Keratinocyte (primary cell): Measurements from ENCODE around the gene TRAF2. TPM values are rescaled to one million over a fixed set of nuclear protein-coding genes. Genes with fewer than 3 reads are reported as not detected.

Experiments
- DNase-seq: peaks from one replicate; pipeline ENCODE4 v3.0.0-alpha.2; 2011; ENCODE audit warnings: low read depth, missing footprints, low spot score
- FAIRE-seq: peaks from 2 replicates; lab custom pipeline; 2011; peaks lifted over from hg19 to GRCh38; lab: Jason Lieb, UNC
- H2AFZ ChIP-seq: 2 replicates; pipeline ENCODE4 v1.6.0; 2012; ENCODE audit warnings: low read length, control low read depth, inconsistent platforms; ENCODE audit not compliant: control insufficient read depth
- H3K27ac ChIP-seq: 2 replicates; pipeline ENCODE4 v1.5.1; 2011; ENCODE audit warnings: low read length; ENCODE audit not compliant: control insufficient read depth, insufficient read depth
- H3K27me3 ChIP-seq: 3 replicates; pipeline ENCODE4 v1.6.0; 2011; ENCODE audit warnings: low read length; ENCODE audit not compliant: control insufficient read depth, insufficient read depth; ENCODE audit errors: extremely low read depth
- H3K36me3 ChIP-seq, 2 experiments: 2 replicates in 1 of 2; 3 replicates in 1 of 2; pipeline ENCODE4 v1.5.1; 2011; ENCODE audit warnings: low read length in 2 of 2, mild to moderate bottlenecking in 1 of 2; ENCODE audit not compliant: control insufficient read depth in 2 of 2, insufficient read depth in 2 of 2; ENCODE audit errors: extremely low read depth in 1 of 2
- H3K4me1 ChIP-seq: 3 replicates; pipeline ENCODE4 v1.5.1; 2011; ENCODE audit warnings: low read length; ENCODE audit not compliant: control insufficient read depth, insufficient read depth; ENCODE audit errors: extremely low read depth
- H3K4me2 ChIP-seq: 3 replicates; pipeline ENCODE4 v1.6.0; 2011; ENCODE audit warnings: low read depth, low read length; ENCODE audit not compliant: control insufficient read depth, insufficient read depth; ENCODE audit errors: extremely low read depth
- H3K4me3 ChIP-seq, 3 experiments: fragments of 200-600 bp in 1 of 3; sonication (generic) in 1 of 3; 2 replicates in 2 of 3; 3 replicates in 1 of 3; pipeline ENCODE4 v1.5.1; 2011 to 2016; ENCODE audit warnings: low read length in 3 of 3, mild to moderate bottlenecking in 3 of 3, control low read depth in 2 of 3, inconsistent platforms in 1 of 3, low read depth in 1 of 3, mixed read lengths in 1 of 3, mixed run types in 1 of 3, moderate library complexity in 1 of 3; ENCODE audit not compliant: control insufficient read depth in 2 of 3, insufficient read depth in 2 of 3; ENCODE audit errors: extremely low read depth in 1 of 3
- H3K79me2 ChIP-seq: 2 replicates; pipeline ENCODE4 v1.6.0; 2012; ENCODE audit warnings: low read length; ENCODE audit not compliant: control insufficient read depth, insufficient read depth
- H3K9ac ChIP-seq: 3 replicates; pipeline ENCODE4 v1.6.0; 2011; ENCODE audit warnings: low read length; ENCODE audit not compliant: control insufficient read depth, insufficient read depth; ENCODE audit errors: extremely low read depth
- H3K9me1 ChIP-seq: 3 replicates; pipeline ENCODE4 v1.6.0; 2011; ENCODE audit warnings: low read length; ENCODE audit not compliant: control insufficient read depth, insufficient read depth; ENCODE audit errors: extremely low read depth
- H3K9me3 ChIP-seq: 2 replicates; pipeline ENCODE4 v1.5.1; 2012; ENCODE audit warnings: low read depth, low read length; ENCODE audit not compliant: control insufficient read depth
- H4K20me1 ChIP-seq: 3 replicates; pipeline ENCODE4 v1.6.0; 2011; ENCODE audit warnings: low read length; ENCODE audit not compliant: control insufficient read depth, insufficient read depth; ENCODE audit errors: extremely low read depth
- EZH2 ChIP-seq: IDR thresholded peaks from one replicate; pipeline ENCODE4 v1.6.1; 2012; ENCODE audit warnings: inconsistent platforms, mild to moderate bottlenecking, low read length, moderate library complexity
- dilution Hi-C: fragments of 300-500 bp; cut with MboI; formaldehyde crosslinking; loops from one replicate; pipeline ENCODE4 v1.7.0; 2020; ENCODE audit warnings: low sequenced_read_pairs; ENCODE audit not compliant: extremely low pct_ligation_motif_present
- polyA plus RNA-seq, 5 experiments: library from polyadenylated mRNA; depleted of rRNA in 3 of 5; stranded (reverse) in 3 of 5; stranded (forward) in 1 of 5; unstranded in 1 of 5; fragments of >200 nt; gene quantifications; 1 replicate in 1 of 5; 2 replicates in 3 of 5; 3 replicates in 1 of 5; pipeline versions ENCODE4 v1.2.1 to v1.2.3, GENCODE V29; 2011 to 2012; ENCODE audit warnings: missing spikeins in 2 of 5, low read depth in 1 of 5, low replicate concordance in 1 of 5
- TF ChIP-seq, protein P1 (sequence below), 3 experiments: IDR thresholded peaks in 1 of 3; conservative IDR thresholded peaks in 1 of 3; optimal IDR thresholded peaks in 1 of 3; 2 replicates in 2 of 3; 3 replicates in 1 of 3; pipeline versions ENCODE3 to v1.5.1; 2011; ENCODE audit warnings: low read length in 3 of 3, mild to moderate bottlenecking in 3 of 3, moderate library complexity in 2 of 3, control low read depth in 1 of 3, inconsistent platforms in 1 of 3; ENCODE audit not compliant: insufficient read depth in 2 of 3; ENCODE audit errors: extremely low read depth in 1 of 3

TRAF2 gene
- polyA plus RNA-seq, 1 donor (not counting 4 experiments of a cell fraction or from before 2014, with no cell fraction given), result 9.9 TPM

DNA sequence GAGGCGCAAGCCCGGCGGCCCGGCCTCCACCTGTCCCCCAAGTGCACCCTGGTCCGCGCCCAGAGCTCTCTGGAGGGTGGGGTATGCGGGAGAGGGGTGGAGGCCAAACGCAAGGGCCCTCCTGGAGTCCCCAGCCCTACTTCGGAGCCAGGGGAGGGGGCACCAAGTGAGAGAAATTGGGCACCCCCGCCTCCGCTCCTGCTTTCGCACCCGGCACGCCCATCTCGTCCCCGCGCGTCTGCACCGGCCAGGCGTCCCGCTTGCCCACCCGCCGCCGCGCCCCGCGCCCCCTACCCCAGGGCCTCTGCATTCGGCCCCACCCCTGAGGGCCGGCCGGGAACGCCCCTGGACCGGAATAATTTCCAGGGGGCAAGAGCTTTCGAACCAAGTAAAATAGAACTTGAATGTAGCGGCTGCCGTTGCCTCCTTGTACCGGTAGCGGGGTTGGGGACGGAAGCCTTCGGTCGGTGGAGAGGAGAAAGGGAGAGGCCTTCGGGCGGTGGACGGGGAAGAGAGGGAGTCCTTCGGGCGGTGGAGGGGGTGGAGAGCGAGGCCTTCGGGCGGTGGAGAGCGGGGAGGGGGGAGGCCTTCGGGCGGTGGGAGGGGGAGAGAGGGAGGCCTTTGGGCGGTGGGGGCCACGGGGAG lies 37.8 kb upstream of the TRAF2 start:
- peaks cover 43% of the 10 kb centered on the region for H3K27me3 ChIP-seq
- FAIRE-seq (no peak), DNase-seq (no peak)
- H3K36me3 ChIP-seq, result peaks cover 3 to 17% of the 10 kb centered on the region in 2 experiments
- H3K4me1 ChIP-seq, result peaks cover 9% of the 10 kb centered on the region
- peak overlapping the region; percentile 46 for H2AFZ ChIP-seq
- H3K9ac ChIP-seq, result peak overlapping the region; percentile 88
- H3K4me3 ChIP-seq, result peak overlapping the region; percentile 74 to 93 (median 89)
- peak overlapping the region; percentile 88 for H3K27ac ChIP-seq
- H3K9me1 ChIP-seq, result no peaks in the 10 kb centered on the region
- no peaks in the 10 kb centered on the region for H3K9me3 ChIP-seq
- H4K20me1 ChIP-seq, result peaks cover 6% of the 10 kb centered on the region
- dilution Hi-C loops, result no loop called here
- TF ChIP-seq, protein P1, sequence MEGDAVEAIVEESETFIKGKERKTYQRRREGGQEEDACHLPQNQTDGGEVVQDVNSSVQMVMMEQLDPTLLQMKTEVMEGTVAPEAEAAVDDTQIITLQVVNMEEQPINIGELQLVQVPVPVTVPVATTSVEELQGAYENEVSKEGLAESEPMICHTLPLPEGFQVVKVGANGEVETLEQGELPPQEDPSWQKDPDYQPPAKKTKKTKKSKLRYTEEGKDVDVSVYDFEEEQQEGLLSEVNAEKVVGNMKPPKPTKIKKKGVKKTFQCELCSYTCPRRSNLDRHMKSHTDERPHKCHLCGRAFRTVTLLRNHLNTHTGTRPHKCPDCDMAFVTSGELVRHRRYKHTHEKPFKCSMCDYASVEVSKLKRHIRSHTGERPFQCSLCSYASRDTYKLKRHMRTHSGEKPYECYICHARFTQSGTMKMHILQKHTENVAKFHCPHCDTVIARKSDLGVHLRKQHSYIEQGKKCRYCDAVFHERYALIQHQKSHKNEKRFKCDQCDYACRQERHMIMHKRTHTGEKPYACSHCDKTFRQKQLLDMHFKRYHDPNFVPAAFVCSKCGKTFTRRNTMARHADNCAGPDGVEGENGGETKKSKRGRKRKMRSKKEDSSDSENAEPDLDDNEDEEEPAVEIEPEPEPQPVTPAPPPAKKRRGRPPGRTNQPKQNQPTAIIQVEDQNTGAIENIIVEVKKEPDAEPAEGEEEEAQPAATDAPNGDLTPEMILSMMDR (optimal IDR thresholded peaks at IDR 0.05 in 1 of 3, IDR thresholded peaks at IDR 0.05 in 1 of 3, conservative IDR thresholded peaks at IDR 0.05 in 1 of 3; ENCODE audit: extremely low read depth in 1 of 3, insufficient read depth in 2 of 3, low read length in 3 of 3), result no peak
- no peak for TF ChIP-seq EZH2
- H3K79me2 ChIP-seq, result peaks cover 6% of the 10 kb centered on the region
- H3K4me2 ChIP-seq, result peak overlapping the region; percentile 88

DNA sequence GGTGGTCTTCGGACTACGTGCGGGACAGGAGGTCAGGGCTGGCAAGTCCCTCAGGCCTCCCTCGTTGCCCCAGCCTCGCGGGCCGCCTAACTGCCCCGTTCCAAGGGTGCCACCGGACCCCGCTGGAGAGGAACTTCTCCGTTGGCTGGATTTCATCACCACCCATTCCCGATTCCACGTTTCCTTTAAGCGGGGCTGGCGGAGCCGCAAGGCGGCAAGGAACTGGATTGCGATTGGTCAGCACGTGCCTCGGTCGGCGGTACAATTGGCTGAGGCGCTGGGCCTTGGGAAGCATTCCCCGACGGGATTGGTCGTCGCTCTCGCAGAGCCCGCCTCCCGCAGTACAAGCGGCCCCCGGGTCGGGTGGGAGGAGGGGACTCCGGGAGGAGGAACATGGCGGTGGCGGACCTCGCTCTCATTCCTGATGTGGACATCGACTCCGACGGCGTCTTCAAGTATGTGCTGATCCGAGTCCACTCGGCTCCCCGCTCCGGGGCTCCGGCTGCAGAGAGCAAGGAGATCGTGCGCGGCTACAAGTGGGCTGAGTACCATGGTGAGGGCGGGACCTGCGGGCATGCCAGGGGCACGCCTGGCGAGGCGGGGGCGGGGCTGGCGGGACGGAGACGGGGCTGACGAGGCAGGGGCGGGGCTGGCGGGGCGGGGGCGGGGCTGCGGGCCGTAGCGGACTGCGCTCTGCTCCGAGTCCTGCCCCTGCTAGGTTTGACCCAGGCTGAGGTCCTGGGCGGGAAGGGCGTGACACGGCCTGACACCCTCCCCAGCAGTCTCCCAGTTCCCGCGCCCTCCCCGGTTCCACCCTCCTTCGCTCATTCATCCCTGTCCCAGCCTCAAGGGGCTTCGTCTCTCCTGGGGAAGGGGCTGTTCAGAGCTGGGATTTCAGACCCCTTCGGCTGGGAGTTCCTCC lies 37.0 kb upstream of the TRAF2 start, which contains the start of gene PHPT1:
TSS of gene PHPT1 (plus strand) at position 372 of the 922 bp plus-strand sequence. CDS start at position 394, 22 bp downstream.
- peak within 1 kb of the TSS; percentile 88 for H3K27ac ChIP-seq
- peaks cover 6% of the 10 kb centered on the region for H4K20me1 ChIP-seq
- FAIRE-seq (peak; percentile 89), DNase-seq (peak; percentile 94)
- peaks cover 37% of the 10 kb centered on the region for H3K27me3 ChIP-seq
- H3K9me1 ChIP-seq, result no peaks in the 10 kb centered on the region
- H3K79me2 ChIP-seq, result peaks cover 6% of the 10 kb centered on the region
- peak within 1 kb of the TSS; percentile 91 for H3K4me2 ChIP-seq
- no peaks in the 10 kb centered on the region for H3K9me3 ChIP-seq
- peak within 1 kb of the TSS; percentile 74 to 93 (median 89) for H3K4me3 ChIP-seq
- H3K36me3 ChIP-seq, result peaks cover 3 to 17% of the 10 kb centered on the region in 2 experiments
- TF ChIP-seq, protein P1 (optimal IDR thresholded peaks at IDR 0.05 in 1 of 3, IDR thresholded peaks at IDR 0.05 in 1 of 3, conservative IDR thresholded peaks at IDR 0.05 in 1 of 3; ENCODE audit: extremely low read depth in 1 of 3, insufficient read depth in 2 of 3, low read length in 3 of 3), result no peak
- TF ChIP-seq EZH2, result no peak
- H2AFZ ChIP-seq, result peak within 1 kb of the TSS; percentile 91
- peaks cover 9% of the 10 kb centered on the region for H3K4me1 ChIP-seq
- dilution Hi-C loops, result no loop called here
- H3K9ac ChIP-seq, result peak within 1 kb of the TSS; percentile 88
